Trophoblast cell (in vitro differentiated cells and primary cell): Measurements from ENCODE around the gene NAIP.
"Not testable (repeated sequence)": the region's sequence is repeated elsewhere in the genome, so short reads cannot be mapped to it uniquely, and the experiment has no call there.

Experiments
- DNase-seq, 2 donors: peaks; one replicate each; pipeline ENCODE4 v3.0.0-alpha.2; 2016
- H2AFZ ChIP-seq: 2 replicates; pipeline ENCODE4 v1.6.1; 2013; ENCODE audit warnings: low read length, moderate library complexity, mild to moderate bottlenecking; ENCODE audit not compliant: insufficient read depth, poor library complexity
- H2AK5ac ChIP-seq: 2 replicates; pipeline ENCODE4 v1.6.1; 2013; ENCODE audit warnings: mild to moderate bottlenecking, low read length
- H2BK120ac ChIP-seq: 2 replicates; pipeline ENCODE4 v1.6.1; 2013; ENCODE audit warnings: low read length, mild to moderate bottlenecking, moderate library complexity; ENCODE audit not compliant: insufficient read depth, poor library complexity
- H2BK12ac ChIP-seq: 2 replicates; pipeline ENCODE4 v1.6.1; 2013; ENCODE audit warnings: mild to moderate bottlenecking, low read length, moderate library complexity
- H2BK5ac ChIP-seq: 2 replicates; pipeline ENCODE4 v1.6.1; 2013; ENCODE audit warnings: low read length, low read depth, moderate library complexity, mild to moderate bottlenecking; ENCODE audit not compliant: poor library complexity
- H3K14ac ChIP-seq: 2 replicates; pipeline ENCODE4 v1.6.1; 2013; ENCODE audit warnings: mild to moderate bottlenecking, low read length
- H3K18ac ChIP-seq: 2 replicates; pipeline ENCODE4 v1.6.1; 2013; ENCODE audit warnings: mild to moderate bottlenecking, low read length
- H3K23ac ChIP-seq: 2 replicates; pipeline ENCODE4 v1.6.1; 2013; ENCODE audit warnings: low read length
- H3K27ac ChIP-seq: 2 replicates; pipeline ENCODE4 v1.5.1; 2013; ENCODE audit warnings: low read depth, mild to moderate bottlenecking, inconsistent platforms, low read length, moderate library complexity
- H3K27me3 ChIP-seq: 2 replicates; pipeline ENCODE4 v1.6.1; 2013; ENCODE audit warnings: inconsistent platforms, mild to moderate bottlenecking, low read length, moderate library complexity; ENCODE audit not compliant: insufficient read depth
- H3K36me3 ChIP-seq, 2 experiments: 1 replicate in 1 of 2; 2 replicates in 1 of 2; pipeline ENCODE4 v1.6.1; 2013; ENCODE audit warnings: low read length in 2 of 2, mild to moderate bottlenecking in 2 of 2, moderate library complexity in 1 of 2; ENCODE audit not compliant: insufficient read depth in 2 of 2, control insufficient read depth in 1 of 2
- H3K4ac ChIP-seq: 2 replicates; pipeline ENCODE4 v1.6.1; 2013; ENCODE audit warnings: low read depth, mild to moderate bottlenecking, low read length, moderate library complexity
- H3K4me1 ChIP-seq, 2 experiments: 1 replicate in 1 of 2; 2 replicates in 1 of 2; pipeline ENCODE4 v1.6.1; 2013; ENCODE audit warnings: low read length in 2 of 2, mild to moderate bottlenecking in 2 of 2, moderate library complexity in 1 of 2; ENCODE audit not compliant: insufficient read depth in 2 of 2, control insufficient read depth in 1 of 2
- H3K4me2 ChIP-seq: 2 replicates; pipeline ENCODE4 v1.6.1; 2013; ENCODE audit warnings: inconsistent platforms, mild to moderate bottlenecking, low read length, moderate library complexity
- H3K4me3 ChIP-seq: 2 replicates; pipeline ENCODE4 v1.5.1; 2013; ENCODE audit warnings: mild to moderate bottlenecking, low read depth, low read length, inconsistent platforms
- H3K79me1 ChIP-seq: one replicate; pipeline ENCODE4 v1.6.1; 2013; ENCODE audit warnings: low read length
- H3K79me2 ChIP-seq: 2 replicates; pipeline ENCODE4 v1.6.1; 2013; ENCODE audit warnings: low read length, mild to moderate bottlenecking; ENCODE audit not compliant: control insufficient read depth, insufficient read depth, poor library complexity
- H3K9ac ChIP-seq: 2 replicates; pipeline ENCODE4 v1.6.1; 2013; ENCODE audit warnings: mild to moderate bottlenecking, low read length
- H3K9me3 ChIP-seq: 2 replicates; pipeline ENCODE4 v1.6.1; 2013; ENCODE audit warnings: low read depth, mild to moderate bottlenecking, control low read depth, inconsistent platforms, low read length; ENCODE audit not compliant: insufficient read depth
- H4K12ac ChIP-seq: 2 replicates; pipeline ENCODE4 v1.6.1; 2013; ENCODE audit warnings: low read depth, mild to moderate bottlenecking, low read length, moderate library complexity
- H4K8ac ChIP-seq: 2 replicates; pipeline ENCODE4 v1.6.1; 2013; ENCODE audit warnings: low read depth, mild to moderate bottlenecking, low read length, moderate library complexity
- H4K91ac ChIP-seq: one replicate; pipeline ENCODE4 v1.6.1; 2013; ENCODE audit warnings: low read depth, mild to moderate bottlenecking, low read length, moderate library complexity
- WGBS: extraction: QIAGEN DNeasy Blood & Tissue Kit; methylation state at CpG from one replicate; pipeline ENCODE4 v1.1.7; 2013; ENCODE audit warnings: missing lambda C conversion rate; ENCODE audit not compliant: insufficient read length, insufficient coverage; ENCODE audit errors: extremely low coverage; 5-methylcytosine and 5-hydroxymethylcytosine counted together

Gene NAIP

DNA sequence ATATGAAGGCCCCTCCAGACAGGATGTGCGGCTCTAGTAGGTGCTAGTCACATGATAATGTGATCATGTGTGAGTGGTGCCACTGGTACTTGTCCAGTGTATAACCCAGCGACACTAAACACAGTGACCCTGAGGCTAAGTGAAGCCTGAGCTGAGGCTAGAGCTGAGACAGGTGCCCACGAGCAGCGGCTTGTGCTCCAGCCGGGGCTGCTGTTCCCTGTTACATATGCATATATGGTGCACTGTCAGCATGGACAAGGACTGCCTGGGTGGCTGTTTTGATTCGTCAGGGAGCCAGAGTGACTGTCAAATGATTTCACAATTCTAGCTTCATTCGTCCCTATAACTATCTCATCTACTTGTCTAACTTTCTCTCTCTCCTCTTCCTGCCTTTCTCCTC, 18.2 kb downstream of the NAIP start:
- not testable (repeated sequence) for H3K4me3 ChIP-seq, H3K4me2 ChIP-seq, H4K91ac ChIP-seq, H2BK5ac ChIP-seq, H4K12ac ChIP-seq, H3K79me1 ChIP-seq, H3K4me1 ChIP-seq, H3K27me3 ChIP-seq, H2AK5ac ChIP-seq, H2AFZ ChIP-seq, H4K8ac ChIP-seq, H3K79me2 ChIP-seq, H3K36me3 ChIP-seq, H3K9me3 ChIP-seq, H2BK12ac ChIP-seq, H3K4ac ChIP-seq, H3K27ac ChIP-seq, H3K18ac ChIP-seq, DNase-seq, H3K23ac ChIP-seq, H3K9ac ChIP-seq, H3K14ac ChIP-seq, H2BK120ac ChIP-seq
- WGBS, result no CpG with 5 or more reads among the region's 7 CpGs

DNA sequence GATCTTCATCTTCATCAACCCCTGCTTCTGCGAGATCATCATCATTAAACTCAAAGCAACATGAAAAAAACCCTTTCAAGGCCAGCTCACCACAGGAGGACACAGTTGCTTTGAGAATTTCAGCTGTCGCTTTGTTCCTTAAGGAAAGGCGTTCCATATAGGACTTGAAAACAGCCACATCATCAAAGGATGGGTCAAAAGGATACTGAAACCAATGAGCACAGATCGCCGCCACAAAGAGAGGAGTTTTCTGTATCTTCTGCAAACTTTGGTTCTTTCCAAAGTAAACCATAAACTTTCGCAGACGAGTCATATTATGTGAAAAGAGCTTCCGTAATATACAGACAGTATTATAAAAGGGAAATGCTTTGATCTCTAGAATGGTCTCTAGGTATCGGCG, 40.3 kb downstream of the NAIP start:
- not testable (repeated sequence) for H3K9ac ChIP-seq, H3K4me2 ChIP-seq, H2BK120ac ChIP-seq, DNase-seq, H3K27ac ChIP-seq, H3K4ac ChIP-seq, H2BK12ac ChIP-seq, H3K4me1 ChIP-seq, H3K23ac ChIP-seq, H2AK5ac ChIP-seq, H3K18ac ChIP-seq, H3K79me2 ChIP-seq, H4K12ac ChIP-seq, H4K8ac ChIP-seq, H3K9me3 ChIP-seq, H3K79me1 ChIP-seq, H2AFZ ChIP-seq, H3K4me3 ChIP-seq, H4K91ac ChIP-seq, H3K36me3 ChIP-seq, H3K14ac ChIP-seq, H2BK5ac ChIP-seq, H3K27me3 ChIP-seq
- WGBS, result no CpG with 5 or more reads among the region's 10 CpGs

DNA sequence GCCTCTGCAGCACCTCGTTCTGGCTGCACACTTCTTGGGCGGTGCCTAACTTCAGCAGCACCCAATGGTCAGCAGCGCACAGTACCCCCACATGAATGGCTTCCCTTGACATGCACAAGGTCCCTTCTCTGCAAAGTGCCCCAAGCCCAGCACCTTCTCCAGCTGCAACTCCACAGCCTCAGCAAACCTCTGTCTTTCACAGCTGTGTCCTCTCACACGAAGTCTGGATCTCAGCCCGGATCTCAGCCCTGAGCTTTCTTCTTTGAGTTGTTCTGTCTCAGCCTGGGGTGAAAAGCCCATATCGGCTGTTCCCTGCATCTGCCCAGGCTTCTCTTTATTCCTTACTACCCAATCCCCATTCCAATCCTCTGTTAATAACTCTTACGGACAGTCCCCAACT, 57.9 kb downstream of the NAIP start:
- H2BK12ac ChIP-seq, H3K79me2 ChIP-seq, H3K9ac ChIP-seq, H3K79me1 ChIP-seq, H2AFZ ChIP-seq, H3K4me1 ChIP-seq, H2AK5ac ChIP-seq, H3K4me3 ChIP-seq, H3K9me3 ChIP-seq, H3K27me3 ChIP-seq, H3K18ac ChIP-seq, H3K36me3 ChIP-seq, DNase-seq, H2BK120ac ChIP-seq, H3K14ac ChIP-seq, H2BK5ac ChIP-seq, H3K23ac ChIP-seq, H4K8ac ChIP-seq, H4K12ac ChIP-seq, H3K4ac ChIP-seq, H4K91ac ChIP-seq, H3K4me2 ChIP-seq, H3K27ac ChIP-seq: not testable (repeated sequence)
- no CpG with 5 or more reads among the region's 7 CpGs for WGBS

DNA sequence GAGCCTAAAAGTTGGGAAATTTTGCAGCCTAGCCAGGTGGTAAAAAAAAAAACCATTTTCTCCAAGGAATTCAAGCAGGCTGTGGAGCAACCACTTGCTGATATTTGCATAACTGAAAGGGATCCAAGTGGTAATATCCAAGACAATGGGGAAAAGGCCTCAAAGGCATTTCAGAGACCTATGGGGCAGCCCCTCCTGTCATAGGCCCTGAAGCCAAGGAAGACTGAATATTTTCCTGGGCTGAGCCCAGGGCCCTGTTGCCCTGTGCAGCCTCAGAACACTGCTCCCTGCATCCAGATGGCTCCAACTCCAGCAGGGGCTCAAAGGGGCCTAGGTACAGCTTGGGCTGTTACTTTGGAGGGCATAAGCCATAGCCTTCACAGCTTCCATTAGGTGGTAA, 60.6 kb downstream of the NAIP start:
- H2BK5ac ChIP-seq, H3K4me1 ChIP-seq, H3K23ac ChIP-seq, H3K79me2 ChIP-seq, H2BK120ac ChIP-seq, H3K79me1 ChIP-seq, H3K27ac ChIP-seq, H3K18ac ChIP-seq, H3K27me3 ChIP-seq, DNase-seq, H2BK12ac ChIP-seq, H3K36me3 ChIP-seq, H2AFZ ChIP-seq, H3K4me2 ChIP-seq, H3K4ac ChIP-seq, H2AK5ac ChIP-seq, H4K91ac ChIP-seq, H3K4me3 ChIP-seq, H3K9ac ChIP-seq, H4K8ac ChIP-seq, H4K12ac ChIP-seq, H3K9me3 ChIP-seq, H3K14ac ChIP-seq: not testable (repeated sequence)

DNA sequence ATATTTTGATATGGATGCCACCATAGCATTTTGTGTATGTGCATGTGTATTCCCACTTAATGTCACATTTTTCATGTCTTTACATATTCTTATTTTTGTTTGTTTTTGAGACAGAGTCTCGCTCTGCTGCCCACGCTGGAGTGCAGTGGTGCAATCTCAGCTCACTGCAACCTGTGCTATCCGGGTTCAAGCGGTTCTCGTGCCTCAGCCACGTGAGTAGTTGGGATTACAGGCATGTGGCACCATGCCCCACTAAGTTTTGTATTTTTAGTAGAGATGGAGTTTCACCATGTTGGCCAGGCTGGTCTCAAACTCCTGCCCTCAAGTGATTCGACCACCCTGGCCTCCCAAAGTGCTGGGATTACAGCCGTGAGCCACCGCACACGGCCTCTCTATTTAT, 72.1 kb downstream of the NAIP start:
- H3K14ac ChIP-seq, H4K12ac ChIP-seq, H2AFZ ChIP-seq, H3K27me3 ChIP-seq, H3K23ac ChIP-seq, H2BK12ac ChIP-seq, H3K27ac ChIP-seq, H3K9ac ChIP-seq, H2BK5ac ChIP-seq, H3K36me3 ChIP-seq, H3K9me3 ChIP-seq, DNase-seq, H3K4me3 ChIP-seq, H3K4me2 ChIP-seq, H4K8ac ChIP-seq, H4K91ac ChIP-seq, H3K79me1 ChIP-seq, H3K4ac ChIP-seq, H2BK120ac ChIP-seq, H2AK5ac ChIP-seq, H3K18ac ChIP-seq, H3K4me1 ChIP-seq, H3K79me2 ChIP-seq: not testable (repeated sequence)
- no CpG with 5 or more reads among the region's 10 CpGs for WGBS
